Measurements from ENCODE around the gene FBXO8.

The FBXO8 gene

DNA sequence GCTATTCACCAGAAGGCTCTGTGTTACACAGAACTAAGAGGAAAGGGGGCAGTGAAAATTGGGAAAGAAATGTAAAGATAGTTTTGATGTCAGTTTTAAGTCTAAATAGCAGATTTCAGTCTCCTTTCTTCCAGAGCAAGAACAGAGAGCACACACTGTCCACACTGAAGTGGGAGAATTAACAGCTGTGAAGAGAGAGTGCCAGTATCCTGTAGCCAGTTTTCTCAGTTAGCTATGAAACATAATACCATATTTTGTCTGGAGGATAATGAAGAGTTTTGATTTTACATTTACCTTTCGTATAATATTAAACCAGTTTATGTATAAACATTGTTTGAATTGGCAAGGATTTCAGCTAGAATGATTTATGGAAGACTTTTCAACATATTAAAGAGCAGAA is 35.1 kb downstream of the FBXO8 start:
- peaks cover 4% of the 10 kb centered on the region for H3K4me1 Mint-ChIP-seq
- no peak overlapping the region for H3K27ac Mint-ChIP-seq
- H3K36me3 Mint-ChIP-seq (ENCODE audit: low read depth) = no peaks in the 10 kb centered on the region
- H3K9me3 Mint-ChIP-seq = no peaks in the 10 kb centered on the region
- no peak overlapping the region for H3K4me3 Mint-ChIP-seq
- no peak for DNase-seq
- no peaks in the 10 kb centered on the region for H3K27me3 Mint-ChIP-seq (ENCODE audit: low read depth, poor library complexity)
- TF ChIP-seq, protein P1, sequence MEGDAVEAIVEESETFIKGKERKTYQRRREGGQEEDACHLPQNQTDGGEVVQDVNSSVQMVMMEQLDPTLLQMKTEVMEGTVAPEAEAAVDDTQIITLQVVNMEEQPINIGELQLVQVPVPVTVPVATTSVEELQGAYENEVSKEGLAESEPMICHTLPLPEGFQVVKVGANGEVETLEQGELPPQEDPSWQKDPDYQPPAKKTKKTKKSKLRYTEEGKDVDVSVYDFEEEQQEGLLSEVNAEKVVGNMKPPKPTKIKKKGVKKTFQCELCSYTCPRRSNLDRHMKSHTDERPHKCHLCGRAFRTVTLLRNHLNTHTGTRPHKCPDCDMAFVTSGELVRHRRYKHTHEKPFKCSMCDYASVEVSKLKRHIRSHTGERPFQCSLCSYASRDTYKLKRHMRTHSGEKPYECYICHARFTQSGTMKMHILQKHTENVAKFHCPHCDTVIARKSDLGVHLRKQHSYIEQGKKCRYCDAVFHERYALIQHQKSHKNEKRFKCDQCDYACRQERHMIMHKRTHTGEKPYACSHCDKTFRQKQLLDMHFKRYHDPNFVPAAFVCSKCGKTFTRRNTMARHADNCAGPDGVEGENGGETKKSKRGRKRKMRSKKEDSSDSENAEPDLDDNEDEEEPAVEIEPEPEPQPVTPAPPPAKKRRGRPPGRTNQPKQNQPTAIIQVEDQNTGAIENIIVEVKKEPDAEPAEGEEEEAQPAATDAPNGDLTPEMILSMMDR (IDR thresholded peaks at IDR 0.05) = no peak

DNA sequence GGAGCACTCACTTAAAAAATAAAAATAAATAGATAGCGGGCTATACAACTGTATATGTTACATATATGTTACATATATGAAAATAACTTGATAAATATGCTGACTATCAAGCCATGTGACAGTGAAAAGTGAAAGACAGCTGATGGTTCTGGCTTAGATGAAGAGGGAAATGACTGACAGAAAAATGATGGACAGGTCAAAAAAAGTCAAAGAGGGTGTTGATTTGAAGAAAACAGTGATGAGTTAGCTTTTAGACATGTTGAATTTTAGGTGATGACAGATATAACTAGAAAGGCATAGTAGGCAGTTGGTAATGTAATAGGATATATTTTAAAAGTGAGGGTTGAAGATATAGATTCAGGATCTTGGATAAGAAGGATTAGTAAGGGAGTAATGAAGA is 37.8 kb downstream of the FBXO8 start:
- H3K27me3 Mint-ChIP-seq (ENCODE audit: low read depth, poor library complexity) = no peaks in the 10 kb centered on the region
- TF ChIP-seq, protein P1 (IDR thresholded peaks at IDR 0.05) = no peak
- DNase-seq = no peak

DNA sequence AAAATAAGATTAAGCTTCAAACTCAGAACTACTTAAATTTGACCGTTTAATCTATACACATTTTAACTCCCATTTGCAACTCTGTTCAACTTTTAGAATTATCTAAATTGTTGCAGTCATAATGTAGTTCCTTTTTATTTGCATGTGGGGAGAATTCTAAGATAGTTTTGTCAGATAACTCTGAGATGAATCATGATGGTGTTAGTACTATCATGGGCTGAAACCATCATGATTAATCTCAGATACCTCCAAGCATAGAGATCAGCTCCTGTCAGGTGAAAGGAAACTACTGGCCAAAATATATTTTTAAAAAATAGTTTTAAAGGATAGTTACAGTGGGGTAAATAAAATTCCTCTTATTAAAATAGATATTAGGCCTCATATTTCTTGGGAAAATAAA is 39.0 kb downstream of the FBXO8 start:
- Mint-ChIP-seq H3K9me3 (no peaks in the 10 kb centered on the region), H3K27me3 (ENCODE audit: low read depth, poor library complexity) (no peaks in the 10 kb centered on the region), H3K4me1 (no peaks in the 10 kb centered on the region), H3K4me3 (no peak overlapping the region), H3K36me3 (ENCODE audit: low read depth) (no peaks in the 10 kb centered on the region), H3K27ac (no peak overlapping the region)
- TF ChIP-seq, protein P1 (IDR thresholded peaks at IDR 0.05) = no peak
- no peak for DNase-seq

More for the DNA sequence above, 37.8 kb downstream of the FBXO8 start:
- no peak overlapping the region for H3K4me3 Mint-ChIP-seq
- no peaks in the 10 kb centered on the region for H3K36me3 Mint-ChIP-seq (ENCODE audit: low read depth)
- no peak overlapping the region for H3K27ac Mint-ChIP-seq
- H3K4me1 Mint-ChIP-seq = no peaks in the 10 kb centered on the region
- no peaks in the 10 kb centered on the region for H3K9me3 Mint-ChIP-seq

DNA sequence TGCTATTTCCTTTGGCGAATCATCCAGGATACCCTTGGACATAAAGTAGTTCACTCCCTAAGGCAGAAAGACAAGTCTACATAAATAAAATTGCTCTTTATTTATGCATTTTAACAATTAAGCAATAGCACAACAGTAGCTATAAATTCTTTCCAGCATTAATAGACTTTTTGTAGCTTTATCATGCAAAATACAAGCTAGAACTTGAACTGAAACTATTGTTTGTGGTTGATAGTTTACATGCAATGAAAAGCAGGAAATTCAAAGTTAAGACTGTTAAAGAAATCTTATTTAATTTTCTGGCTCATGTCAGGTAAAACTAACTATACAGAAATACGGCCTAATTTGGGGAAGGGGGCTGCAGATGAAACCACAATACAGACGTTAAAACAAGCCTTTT is 42.3 kb downstream of the FBXO8 start:
- no peaks in the 10 kb centered on the region for H3K4me1 Mint-ChIP-seq
- no peaks in the 10 kb centered on the region for H3K9me3 Mint-ChIP-seq
- no peaks in the 10 kb centered on the region for H3K27me3 Mint-ChIP-seq (ENCODE audit: low read depth, poor library complexity)
- TF ChIP-seq, protein P1 (IDR thresholded peaks at IDR 0.05) = no peak
- no peak for DNase-seq
- no peak overlapping the region for H3K4me3 Mint-ChIP-seq
- H3K27ac Mint-ChIP-seq = no peak overlapping the region
- H3K36me3 Mint-ChIP-seq (ENCODE audit: low read depth) = no peaks in the 10 kb centered on the region

DNA sequence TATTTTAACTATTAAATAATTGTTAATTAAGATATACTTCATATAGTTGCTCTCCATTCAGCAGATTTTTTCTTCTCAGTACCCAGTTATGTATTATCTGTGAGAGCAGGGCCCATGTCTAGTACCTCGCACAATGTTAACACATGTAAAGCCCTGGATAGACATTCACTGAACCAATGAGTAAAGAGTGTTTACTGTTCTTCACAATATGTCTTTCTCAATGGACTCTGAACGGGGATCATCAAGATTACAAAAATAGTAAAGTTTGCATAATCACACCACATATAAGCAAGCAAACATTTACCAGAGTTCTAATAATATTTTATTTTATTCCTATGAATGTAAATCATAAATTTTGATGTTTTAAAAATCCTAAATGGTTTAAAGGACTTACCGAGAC is 47.1 kb downstream of the FBXO8 start:
- Mint-ChIP-seq H3K9me3 (no peaks in the 10 kb centered on the region), H3K36me3 (ENCODE audit: low read depth) (no peaks in the 10 kb centered on the region), H3K4me1 (no peaks in the 10 kb centered on the region), H3K4me3 (no peak overlapping the region), H3K27me3 (ENCODE audit: low read depth, poor library complexity) (no peaks in the 10 kb centered on the region), H3K27ac (no peak overlapping the region)
- no peak for DNase-seq
- TF ChIP-seq, protein P1 (IDR thresholded peaks at IDR 0.05) = no peak

DNA sequence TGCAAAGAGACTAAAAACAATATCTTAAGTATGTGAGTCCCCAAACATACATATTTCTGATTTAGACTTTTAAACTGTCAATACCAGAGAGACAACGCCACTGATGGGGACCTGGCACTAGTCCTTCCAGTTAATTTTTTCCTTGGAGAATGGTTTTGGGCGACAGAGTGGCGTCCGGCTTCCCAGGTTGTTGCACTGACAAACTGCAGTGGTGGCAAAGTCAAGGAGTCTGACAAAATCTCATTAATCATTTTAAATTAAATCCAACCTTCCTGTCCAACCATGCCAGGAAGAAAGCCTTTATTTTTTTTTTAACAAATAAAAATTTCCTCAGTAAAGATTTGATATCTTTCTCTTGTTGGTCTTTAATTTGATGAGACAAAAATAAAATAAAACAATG is 52.8 kb downstream of the FBXO8 start:
- DNase-seq = no peak
- no peaks in the 10 kb centered on the region for H3K36me3 Mint-ChIP-seq (ENCODE audit: low read depth)
- TF ChIP-seq, protein P1 (IDR thresholded peaks at IDR 0.05) = no peak
- H3K9me3 Mint-ChIP-seq = no peaks in the 10 kb centered on the region
- H3K4me1 Mint-ChIP-seq = peaks cover 1% of the 10 kb centered on the region
- H3K27me3 Mint-ChIP-seq (ENCODE audit: low read depth, poor library complexity) = peaks cover 29% of the 10 kb centered on the region
- H3K4me3 Mint-ChIP-seq = no peak overlapping the region
- no peak overlapping the region for H3K27ac Mint-ChIP-seq

Data from nephron progenitor cell (in vitro differentiated cells).